Raji (cell line): Measurements from ENCODE around the gene PRPF19.

ENCODE experiments used
- POLR2A ChIP-seq: IDR thresholded peaks from 2 replicates; pipeline ENCODE4 v1.6.1; 2011; ENCODE audit warnings: low read depth, low read length, control low read depth; ENCODE audit not compliant: insufficient read depth

PRPF19 gene

GRCh38 chr11:60855726-60856633, 50.4 kb downstream of the PRPF19 start, which contains the start of gene PTGDR2:
PTGDR2 (minus strand) TSS chr11:60855950; CDS start chr11:60853722, 2,228 bp downstream.
- no peak for TF ChIP-seq POLR2A

GRCh38 chr11:60854847-60855725, 51.3 kb downstream of the PRPF19 start:
- TF ChIP-seq POLR2A = no peak

GRCh38 chr11:60854140-60854846, 52.1 kb downstream of the PRPF19 start:
- no peak for TF ChIP-seq POLR2A

- TF ChIP-seq POLR2A = no peak
These were observed 53.1 kb downstream of the PRPF19 start for GRCh38 chr11:60852982-60853950.

- TF ChIP-seq POLR2A = no peak
These were observed 54.0 kb downstream of the PRPF19 start for GRCh38 chr11:60852117-60852981.

GRCh38 chr11:60851327-60852104, 54.9 kb downstream of the PRPF19 start:
- TF ChIP-seq POLR2A = no peak

- TF ChIP-seq POLR2A = no peak
These were observed 56.5 kb downstream of the PRPF19 start for GRCh38 chr11:60849641-60850520.

GRCh38 chr11:60848714-60849151, 57.7 kb downstream of the PRPF19 start:
- TF ChIP-seq POLR2A = no peak

GRCh38 chr11:60847896-60848295, 58.5 kb downstream of the PRPF19 start:
- no peak for TF ChIP-seq POLR2A

GRCh38 chr11:60847281-60847680, 59.1 kb downstream of the PRPF19 start:
- no peak for TF ChIP-seq POLR2A

GRCh38 chr11:60845338-60845737, 61.0 kb downstream of the PRPF19 start:
- no peak for TF ChIP-seq POLR2A
